Skin epidermis (tissue), 12 donors: ENCODE measurements around the gene CCDC68.
"Not testable (repeated sequence)": the region's sequence is repeated elsewhere in the genome, so short reads cannot be mapped to it uniquely, and the experiment has no call there.

Experiments
- H3K27ac ChIP-seq, 21 experiments: fragments of 200-600 bp; sonication (generic) in 11 of 21; one replicate each; pipeline ENCODE4 v1.5.0; 2020; ENCODE audit warnings: mild to moderate bottlenecking in 3 of 21, inconsistent platforms in 2 of 21, moderate library complexity in 2 of 21
- H3K4me3 ChIP-seq, 7 experiments: fragments of 200-600 bp; sonication (generic) in 2 of 7; one replicate each; pipeline ENCODE4 v1.5.0; 2020; ENCODE audit warnings: inconsistent platforms in 2 of 7, mild to moderate bottlenecking in 2 of 7, moderate library complexity in 1 of 7

Gene CCDC68

DNA sequence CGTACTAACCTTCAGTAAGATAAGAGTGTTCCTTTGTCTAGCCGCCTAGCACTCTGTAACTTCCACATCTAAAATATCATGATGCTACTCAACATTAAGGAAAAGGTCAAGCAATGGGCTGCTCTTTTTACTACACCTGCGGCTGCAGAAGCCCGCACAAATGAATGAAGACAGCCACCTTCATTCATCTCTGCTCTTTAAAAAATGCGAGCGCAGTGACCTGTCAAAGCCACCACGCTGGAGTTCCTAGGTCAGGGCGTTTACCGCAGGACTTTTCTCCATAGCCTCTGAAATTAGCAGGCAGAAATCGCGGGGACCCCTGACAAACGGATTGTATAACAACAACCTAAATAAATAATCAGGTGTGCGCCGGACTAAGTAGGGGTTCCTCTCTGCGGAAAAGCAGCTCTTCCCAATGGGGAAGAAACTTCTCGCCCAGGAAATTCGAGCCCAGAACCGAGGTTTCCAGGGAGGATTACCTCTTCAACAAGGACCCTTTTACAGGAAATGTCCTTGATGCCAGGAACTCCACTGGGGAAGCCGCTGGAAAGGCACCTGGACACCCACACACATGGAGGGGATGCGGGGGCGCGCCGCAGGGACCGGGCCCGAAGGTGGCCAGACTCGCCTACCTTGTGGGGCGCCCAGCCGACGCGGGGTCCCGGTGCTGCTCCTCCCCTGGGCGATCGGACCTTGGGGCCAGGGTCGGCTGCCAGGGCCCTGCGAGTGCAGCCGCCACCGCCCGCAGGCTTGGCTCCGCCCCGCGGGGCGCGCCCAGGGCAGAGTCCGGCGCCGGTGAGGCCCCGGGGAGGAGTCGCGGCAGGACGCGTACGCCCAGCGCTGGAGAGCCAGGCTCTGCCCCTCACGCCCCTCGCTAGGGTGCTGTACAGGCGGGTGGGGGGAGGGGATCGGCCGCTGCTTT is at the start of gene CCDC68:
CCDC68 (minus strand) TSS at position 758 of the 922 bp plus-strand sequence. CDS start 16,670 bp downstream, outside the sequence.
- Histone ChIP-seq H3K4me3 (peak within 1 kb of the TSS; percentile 28 to 51 (median 34)), H3K27ac (peak within 1 kb of the TSS in 5 of 21 experiments; percentile 3 to 52 (median 19))

- no peak overlapping the region for H3K4me3 ChIP-seq
Observed at GRCh38 chr18:55007602-55008001, 48.3 kb upstream of the CCDC68 start.

GRCh38 chr18:55003695-55004094 is 44.4 kb upstream of the CCDC68 start:
- Histone ChIP-seq H3K27ac (no peak overlapping the region), H3K4me3 (no peak overlapping the region)

More at GRCh38 chr18:55007602-55008001, 48.3 kb upstream of the CCDC68 start:
- H3K27ac ChIP-seq, result no peak overlapping the region

DNA sequence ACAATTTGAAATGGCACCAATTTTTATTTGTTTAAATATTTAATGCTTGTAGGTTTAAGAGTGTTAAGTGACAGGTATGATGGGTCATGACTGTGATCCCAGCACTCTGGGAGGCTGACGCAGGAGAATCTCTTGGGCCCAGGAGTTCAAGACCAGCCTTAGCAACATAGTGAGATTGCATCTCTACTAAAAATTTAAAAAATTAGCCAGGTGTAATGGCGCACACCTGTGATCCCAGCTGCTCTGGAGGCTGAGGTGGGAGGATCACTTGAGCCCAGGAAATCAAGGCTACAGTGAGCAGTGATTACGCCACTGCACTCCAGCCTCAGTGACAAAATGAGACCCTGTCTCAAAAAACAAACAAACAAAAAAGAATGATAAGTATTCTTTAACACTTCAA is 43.0 kb upstream of the CCDC68 start:
- Histone ChIP-seq H3K4me3 (no peak overlapping the region), H3K27ac (no peak overlapping the region)

- no peak overlapping the region for H3K27ac ChIP-seq
- H3K4me3 ChIP-seq, result no peak overlapping the region
Observed at GRCh38 chr18:55001394-55002024, 42.2 kb upstream of the CCDC68 start.

DNA sequence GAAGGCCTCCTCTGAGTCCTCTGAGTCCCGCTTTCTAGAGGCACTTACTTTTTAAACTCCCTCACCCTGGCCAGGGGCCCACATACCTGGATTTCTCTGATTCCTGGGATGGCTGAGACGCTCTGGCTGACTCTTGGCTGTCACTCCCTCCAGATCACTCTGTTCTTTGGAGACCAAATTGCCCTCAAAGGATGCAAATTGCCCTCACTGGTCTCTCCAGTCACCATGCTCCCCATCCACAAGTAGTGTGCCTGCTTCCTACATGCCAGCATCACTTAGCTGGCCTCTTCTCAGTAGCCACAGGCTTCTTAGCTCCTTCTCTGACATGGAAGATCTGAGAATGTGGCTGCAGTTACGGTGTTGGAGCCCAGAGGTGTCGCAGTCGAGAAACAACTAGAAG is 41.3 kb upstream of the CCDC68 start:
- no peak overlapping the region for H3K27ac ChIP-seq
- no peak overlapping the region for H3K4me3 ChIP-seq

GRCh38 chr18:54999016-54999415 is 39.8 kb upstream of the CCDC68 start:
- Histone ChIP-seq H3K4me3 (no peak overlapping the region), H3K27ac (no peak overlapping the region)

DNA sequence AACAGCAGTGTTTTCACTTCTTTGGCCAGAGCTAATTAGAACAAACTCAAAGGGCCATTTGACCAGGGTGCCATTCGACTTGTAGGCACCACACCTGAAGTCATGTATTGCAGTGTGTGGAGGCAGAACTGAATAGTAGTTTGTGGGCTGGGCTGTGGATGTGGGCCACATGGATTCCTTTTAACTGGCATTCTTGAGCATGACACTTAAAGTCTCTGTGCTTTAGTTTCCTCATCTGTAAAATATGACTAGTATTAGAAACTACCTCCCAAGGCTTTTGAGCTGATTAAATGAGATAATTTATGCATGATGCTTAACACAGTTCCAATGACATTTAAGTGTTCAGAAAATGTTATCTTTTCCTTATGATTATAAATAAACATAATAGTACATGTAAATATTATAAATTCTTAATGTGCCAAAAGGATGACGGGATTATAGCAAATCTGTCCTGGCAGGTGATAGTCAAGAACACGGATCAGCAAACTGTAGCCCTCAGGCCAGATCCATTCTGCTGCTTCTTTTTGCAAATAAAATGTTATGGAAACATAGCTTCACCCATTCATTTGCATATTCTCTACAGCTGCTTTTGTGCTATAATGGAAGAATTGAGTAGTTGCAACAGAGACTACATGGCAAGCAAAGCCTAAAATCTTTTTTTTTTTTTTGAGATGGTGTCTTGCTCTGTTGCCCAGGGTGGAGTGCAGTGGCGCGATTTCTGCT is 36.3 kb upstream of the CCDC68 start:
- Histone ChIP-seq H3K4me3 (no peak overlapping the region), H3K27ac (no peak overlapping the region)

DNA sequence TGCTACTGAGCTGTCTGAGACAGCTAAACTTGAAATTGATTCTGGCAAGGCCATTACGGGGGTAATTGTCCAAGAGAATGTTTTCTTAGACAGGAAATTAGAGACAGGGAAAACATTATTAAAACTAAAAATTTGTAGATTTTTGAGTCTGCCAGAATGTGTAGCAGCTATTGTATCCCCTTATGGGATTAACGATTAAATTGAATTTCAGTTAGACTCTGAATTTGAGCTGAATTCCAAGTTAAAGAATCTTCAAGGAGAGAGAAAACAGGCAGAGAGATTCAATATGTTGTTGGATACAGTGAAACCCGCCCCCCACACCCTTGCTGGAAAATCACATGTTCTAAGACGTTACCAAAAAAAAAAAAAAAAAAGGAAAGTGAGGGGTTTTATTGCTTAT is 32.7 kb upstream of the CCDC68 start:
- no peak overlapping the region for H3K4me3 ChIP-seq
- no peak overlapping the region for H3K27ac ChIP-seq

GRCh38 chr18:54984908-54985307 is 25.6 kb upstream of the CCDC68 start:
- Histone ChIP-seq H3K27ac (no peak overlapping the region), H3K4me3 (no peak overlapping the region)

DNA sequence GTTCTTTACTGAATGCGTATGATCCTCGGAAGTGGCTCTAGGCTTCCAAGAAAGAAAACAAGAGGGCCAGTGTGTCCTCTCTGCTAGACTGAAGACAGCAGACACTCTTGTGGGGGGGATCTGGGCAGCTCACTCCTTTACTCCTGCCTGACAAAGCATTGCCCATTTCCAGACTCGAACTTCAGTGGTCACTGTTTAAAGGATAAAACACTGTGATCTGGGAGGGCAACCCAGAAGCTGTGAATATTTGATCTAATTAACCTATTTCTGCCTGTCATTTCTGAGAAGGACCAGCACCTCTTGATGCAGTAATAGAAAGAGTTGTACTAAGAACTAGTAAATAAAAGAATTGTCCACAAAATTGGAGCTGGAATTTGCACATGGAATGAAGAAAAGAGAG is 24.5 kb upstream of the CCDC68 start:
- Histone ChIP-seq H3K4me3 (no peak overlapping the region), H3K27ac (no peak overlapping the region)

DNA sequence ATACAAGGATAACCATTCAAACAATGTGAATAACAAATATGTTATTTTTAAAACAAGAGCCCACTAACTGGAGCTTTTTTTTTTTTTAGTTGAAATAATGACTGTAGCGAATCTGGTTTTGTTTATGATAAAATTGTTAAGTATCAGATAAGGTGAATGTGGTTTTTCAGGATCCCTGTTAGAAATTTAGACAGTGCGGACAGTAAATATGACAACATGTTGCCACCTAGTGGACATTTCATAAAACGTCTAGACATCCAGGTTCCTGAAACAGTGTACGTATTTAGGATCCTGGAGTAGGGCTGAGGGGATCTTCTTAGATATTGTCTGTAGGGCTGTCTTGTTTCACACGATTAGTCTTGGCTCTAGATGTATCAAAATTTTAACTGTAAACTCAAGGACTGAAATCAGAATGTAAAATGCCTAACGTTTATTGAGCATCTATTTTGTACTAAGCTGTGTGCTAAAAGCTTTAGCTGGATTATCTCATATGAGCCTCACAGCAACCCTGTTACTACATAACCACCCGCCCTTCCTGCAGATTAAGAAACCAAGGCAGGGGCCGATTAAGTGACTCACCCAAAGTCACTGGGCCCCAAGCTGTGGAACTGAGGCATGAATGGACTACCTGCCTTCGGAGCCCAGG is 23.9 kb upstream of the CCDC68 start:
- H3K4me3 ChIP-seq, result no peak overlapping the region
- no peak overlapping the region for H3K27ac ChIP-seq

GRCh38 chr18:54981076-54981475 is 21.8 kb upstream of the CCDC68 start:
- Histone ChIP-seq H3K27ac (no peak overlapping the region), H3K4me3 (no peak overlapping the region)

DNA sequence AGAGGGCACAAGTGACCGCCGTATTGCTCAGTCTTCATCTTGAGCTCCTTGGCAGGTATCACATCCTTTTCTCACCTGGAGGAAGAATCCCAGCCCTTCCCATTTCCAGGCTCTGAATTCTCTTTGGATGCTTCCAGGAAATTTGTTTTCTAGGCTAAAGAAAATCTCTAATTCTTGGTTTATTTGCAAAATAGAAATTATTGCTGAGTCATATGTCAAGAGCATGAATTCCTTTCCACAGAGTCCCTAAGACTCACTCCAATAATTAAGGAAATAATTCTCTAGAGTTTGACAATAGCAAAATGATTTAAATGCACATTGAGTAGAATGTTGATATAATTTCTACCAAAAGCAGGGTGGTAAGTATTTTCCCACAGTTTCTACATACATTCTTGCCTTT is 16.3 kb upstream of the CCDC68 start:
- Histone ChIP-seq H3K4me3 (no peak overlapping the region), H3K27ac (no peak overlapping the region)

DNA sequence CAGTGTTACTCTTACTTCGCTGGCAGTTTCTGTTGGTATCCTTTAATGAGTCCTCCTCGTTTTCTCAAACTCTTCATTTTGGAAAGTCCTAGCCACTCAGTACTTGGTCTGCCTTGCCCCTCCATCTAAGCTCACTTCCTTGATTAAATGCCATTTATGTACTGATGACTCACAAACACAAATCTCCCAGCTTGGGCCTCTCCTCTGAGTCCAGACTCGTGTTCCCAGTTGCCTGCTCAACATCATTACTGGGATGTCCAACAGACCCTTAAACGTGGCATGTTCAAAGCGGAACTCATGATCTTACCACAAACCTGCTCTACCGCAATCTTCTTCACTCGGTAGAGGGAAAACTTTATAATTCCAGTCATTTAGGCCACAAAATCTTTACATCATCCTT is 13.8 kb upstream of the CCDC68 start:
- Histone ChIP-seq H3K27ac (no peak overlapping the region), H3K4me3 (no peak overlapping the region)

GRCh38 chr18:54968807-54969206 is 9.5 kb upstream of the CCDC68 start:
- Histone ChIP-seq H3K27ac (no peak overlapping the region), H3K4me3 (no peak overlapping the region)

GRCh38 chr18:54968237-54968636 is 9.0 kb upstream of the CCDC68 start:
- not testable (repeated sequence) for H3K4me3 ChIP-seq, H3K27ac ChIP-seq

DNA sequence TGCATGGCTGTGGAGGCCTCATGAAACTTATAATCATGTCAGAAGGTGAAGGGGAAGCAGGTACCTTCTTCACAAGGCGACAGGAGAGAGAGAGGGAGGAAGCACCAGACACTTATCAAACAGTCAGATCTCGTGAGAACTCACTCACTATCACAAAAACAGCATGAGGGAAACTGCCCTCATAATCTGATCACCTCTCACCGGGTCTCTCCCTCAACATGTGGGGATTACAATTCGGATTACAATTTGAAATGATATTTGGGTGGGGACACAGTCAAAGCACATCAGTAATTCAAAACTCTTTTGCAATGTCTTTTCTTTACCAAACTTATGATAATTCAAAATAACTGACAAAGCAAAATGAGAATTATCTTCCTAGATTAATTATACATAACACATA is 8.5 kb upstream of the CCDC68 start:
- Histone ChIP-seq H3K27ac (no peak overlapping the region), H3K4me3 (no peak overlapping the region)

DNA sequence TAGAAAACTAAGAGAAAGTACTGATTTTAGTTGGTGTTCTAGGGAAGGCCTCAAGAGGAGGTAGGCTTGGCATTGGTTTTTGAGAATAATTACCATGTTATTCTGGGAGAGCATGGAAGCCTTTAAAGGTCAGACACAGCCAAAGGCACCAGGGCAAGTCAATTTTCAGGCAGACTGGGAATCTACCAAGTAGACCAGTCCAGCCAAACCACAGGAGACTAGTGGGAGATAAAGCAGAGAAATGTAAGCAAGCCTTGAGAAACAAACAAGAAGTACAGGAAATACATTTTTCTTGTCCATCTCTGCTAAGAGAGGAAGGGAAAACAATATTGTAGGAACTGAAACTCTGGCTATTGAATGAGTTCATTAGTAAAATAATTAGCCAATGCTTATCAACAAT is 5.5 kb upstream of the CCDC68 start:
- H3K27ac ChIP-seq, result no peak overlapping the region
- H3K4me3 ChIP-seq, result no peak overlapping the region
